Esophagus muscularis mucosa (tissue), 2 donors: Measurements from ENCODE around the gene LAG3.

ENCODE experiments used
- POLR2A ChIP-seq: fragments of 450-650 bp; IDR thresholded peaks from one replicate; pipeline ENCODE4 v1.6.1; 2017; ENCODE audit warnings: antibody characterized with exemption, moderate library complexity, mild to moderate bottlenecking, low read depth
- POLR2AphosphoS5 ChIP-seq, 2 donors: sonication (generic); formaldehyde crosslinking; IDR thresholded peaks; one replicate each; pipeline ENCODE4 v1.6.1; 2017; ENCODE audit warnings: antibody characterized with exemption in 2 of 2

DNA sequence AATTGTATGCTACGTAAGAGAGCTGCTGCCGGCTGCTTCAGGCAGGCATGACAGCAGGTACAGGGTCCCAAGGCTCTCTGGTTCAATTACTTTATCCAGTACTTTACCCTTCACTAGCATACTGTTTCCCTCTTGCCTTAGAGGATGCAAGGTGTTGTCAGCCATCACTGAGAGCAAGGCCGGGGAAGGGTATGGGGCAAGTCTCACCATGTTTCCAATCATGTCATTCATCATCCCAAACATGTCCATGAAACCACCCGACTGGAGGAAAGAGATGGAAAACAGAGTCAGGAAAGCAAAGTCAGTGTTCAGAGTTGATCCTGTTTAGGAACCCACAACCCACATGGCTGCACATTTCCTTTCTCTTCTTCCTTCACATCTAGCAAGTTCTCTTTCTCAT, 21.8 kb upstream of the LAG3 start:
- TF ChIP-seq POLR2A (no peak), POLR2AphosphoS5 (IDR thresholded peaks at IDR 0.05) (no peak)
